Measurements from ENCODE around the gene FUT8. TPM values are rescaled to one million over a fixed set of nuclear protein-coding genes. Genes with fewer than 3 reads are reported as not detected.

FUT8 gene
- total and polyA plus RNA-seq, 2 of the 8 experiments (the other 6 are each of a cell fraction or from before 2014, with no cell fraction given) = 10.5 to 25.1 TPM

- Histone ChIP-seq H2AFZ (ENCODE audit: low read length) (no peak overlapping the region), H3K18ac (ENCODE audit: extremely low read depth, low read length) (no peak overlapping the region), H3K23ac (ENCODE audit: insufficient read length) (no peak overlapping the region), H3K9me3 (ENCODE audit: insufficient read depth in 2 of 2, low read depth in 1 of 2, low read length in 1 of 2) (no peaks in the 10 kb centered on the region), H3K23me2 (ENCODE audit: low read depth, low read length) (no peaks in the 10 kb centered on the region), H3K9ac (replicated peaks in 1 of 4; ENCODE audit: extremely low read depth in 1 of 4, low read depth in 3 of 4, low read length in 3 of 4) (no peak overlapping the region), H3K4me2 (ENCODE audit: insufficient read depth in 1 of 2, low read depth in 2 of 2, low read length in 2 of 2) (no peak overlapping the region), H2BK15ac (ENCODE audit: low read length) (no peak overlapping the region), H3K4ac (replicated peaks; ENCODE audit: insufficient read length, low read depth, low read length) (no peak overlapping the region), H3K36me3 (ENCODE audit: control insufficient read depth in 2 of 4, insufficient read depth in 4 of 4, low read length in 3 of 4) (no peaks in the 10 kb centered on the region), H3K4me3 (ENCODE audit: extremely low read depth in 1 of 4, insufficient read depth in 2 of 4, low read depth in 3 of 4, low read length in 4 of 4) (no peak overlapping the region), H3K4me1 (replicated peaks in 1 of 4; ENCODE audit: control insufficient read depth in 3 of 4, insufficient read depth in 4 of 4, low read length in 3 of 4) (no peaks in the 10 kb centered on the region), H4K8ac (ENCODE audit: extremely low read depth, insufficient read depth, low read length) (no peak overlapping the region), H2BK5ac (ENCODE audit: low read depth, low read length) (no peak overlapping the region), H2BK12ac (ENCODE audit: low read depth, low read length) (no peak overlapping the region), H4K91ac (replicated peaks; ENCODE audit: insufficient read length, low read length) (no peak overlapping the region), H3K27me3 (replicated peaks in 1 of 4; ENCODE audit: control insufficient read depth in 3 of 4, extremely low read depth in 1 of 4, insufficient read depth in 3 of 4, low read length in 3 of 4) (no peaks in the 10 kb centered on the region), H3K79me1 (ENCODE audit: low read depth, low read length) (no peaks in the 10 kb centered on the region), H3K14ac (ENCODE audit: insufficient read length) (no peak overlapping the region), H2BK120ac (replicated peaks; ENCODE audit: low read depth, low read length) (no peak overlapping the region), H2AK5ac (ENCODE audit: low read depth, low read length) (no peak overlapping the region), H4K5ac (ENCODE audit: insufficient read length, low read depth, low read length) (no peak overlapping the region), H3K56ac (replicated peaks; ENCODE audit: insufficient read length, low read depth, low read length) (no peak overlapping the region), H2BK20ac (ENCODE audit: low read length) (no peak overlapping the region), H4K20me1 (replicated peaks in 1 of 2; ENCODE audit: control insufficient read depth in 1 of 2, insufficient read depth in 2 of 2, low read length in 2 of 2) (peaks cover 0 to 1% of the 10 kb centered on the region in 2 experiments), H3K27ac (ENCODE audit: low read depth, low read length) (no peak overlapping the region), H3K79me2 (ENCODE audit: control insufficient read depth in 1 of 2, insufficient read depth in 2 of 2, low read length in 2 of 2) (no peaks in the 10 kb centered on the region)
- DNase-seq (ENCODE audit: low read depth in 1 of 2, low spot score in 2 of 2) = no peak
- FAIRE-seq = no peak
- WGBS, 2 experiments (ENCODE audit: extremely low coverage in 1 of 2, insufficient coverage in 1 of 2, insufficient read length in 1 of 2, insufficient replicate concordance in 2 of 2, low coverage in 1 of 2, low lambda C conversion rate in 2 of 2, missing lambda C conversion rate in 1 of 2) = 93% methylated on average over 3 of the region's 3 CpGs; no CpG with 5 or more reads in 1 of the 2 experiments
- POLR2A ChIA-PET (ENCODE audit: partially characterized antibody) = no interaction called here
- CTCF ChIA-PET (ENCODE audit: partially characterized antibody) = no interaction called here
- TF ChIP-seq JUND (IDR thresholded peaks at IDR 0.05; ENCODE audit: low read length) = no peak
- no peak for TF ChIP-seq MAFK (IDR thresholded peaks at IDR 0.05; ENCODE audit: low read depth, low read length)
- no peak for TF ChIP-seq EP300 (IDR thresholded peaks at IDR 0.05; ENCODE audit: borderline replicate concordance in 1 of 2, low read depth in 2 of 2, low read length in 2 of 2)
- no peak for TF ChIP-seq YY1 (IDR thresholded peaks at IDR 0.05; ENCODE audit: low read depth, low read length)
- TF ChIP-seq RAD21 (IDR thresholded peaks at IDR 0.05 in 1 of 2, conservative IDR thresholded peaks at IDR 0.05 in 1 of 2; ENCODE audit: low read depth in 2 of 2, low read length in 2 of 2) = no peak
- TF ChIP-seq SUZ12 (IDR thresholded peaks at IDR 0.05; ENCODE audit: low read length) = no peak
- TF ChIP-seq RXRA (IDR thresholded peaks at IDR 0.05; ENCODE audit: insufficient read depth, low read depth, low read length) = no peak
- TF ChIP-seq ATF2 (IDR thresholded peaks at IDR 0.05; ENCODE audit: low read length) = no peak
- no peak for TF ChIP-seq RBBP5 (IDR thresholded peaks at IDR 0.05; ENCODE audit: borderline replicate concordance, low read depth, low read length)
- TF ChIP-seq ASH2L (IDR thresholded peaks at IDR 0.05; ENCODE audit: low read length) = no peak
- no peak for TF ChIP-seq SIN3A (conservative IDR thresholded peaks at IDR 0.05 in 1 of 2, IDR thresholded peaks at IDR 0.05 in 1 of 2; ENCODE audit: low read depth in 1 of 2, low read length in 2 of 2)
- TF ChIP-seq EGR1 (IDR thresholded peaks at IDR 0.05; ENCODE audit: borderline replicate concordance, low read depth, low read length) = no peak
- no peak for TF ChIP-seq CREB1 (IDR thresholded peaks at IDR 0.05)
These were observed 169.3 kb downstream of the FUT8 start for GRCh38 chr14:65581799-65582198.

Data from H1 (cell line).